Ovary (tissue), 3 donors: Measurements from ENCODE around the gene KDM2A.

Source experiments
- CTCF ChIP-seq, 3 donors: fragments of 450-650 bp in 2 of 3; fragments of 200-600 bp in 1 of 3; IDR thresholded peaks; one replicate each; pipeline versions ENCODE4 v1.5.1 to v1.8.0; 2016 to 2022; ENCODE audit warnings: antibody characterized with exemption in 3 of 3, mild to moderate bottlenecking in 1 of 3
- EP300 ChIP-seq: sonication (generic); formaldehyde crosslinking; IDR thresholded peaks from one replicate; pipeline ENCODE4 v1.6.1; 2017; ENCODE audit warnings: antibody characterized with exemption
- POLR2A ChIP-seq: fragments of 450-650 bp; IDR thresholded peaks from one replicate; pipeline ENCODE4 v1.6.1; 2017; ENCODE audit warnings: antibody characterized with exemption, mild to moderate bottlenecking, moderate library complexity
- donor health status: DM: no; HTN: no; CAD: no.

- TF ChIP-seq EP300 (no peak), CTCF (IDR thresholded peaks at IDR 0.05) (no peak), POLR2A (no peak)
Observed at GRCh38 chr11:67117672-67118180, 1.3 kb upstream of the KDM2A start.
